Memory B cell (primary cell): ENCODE measurements around the gene CLTA.
A peak's percentile ranks its signal among the peaks of the same experiment; 100 is the strongest.
"Not testable (repeated sequence)": the region's sequence is repeated elsewhere in the genome, so short reads cannot be mapped to it uniquely, and the experiment has no call there.

Experiments used
- ATAC-seq: fragments of 150-1000 bp; cut with Tn5 transposase; 2 replicates; pipeline ENCODE4 v1.10.0; 2021; ENCODE audit warnings: low read depth, mild to moderate bottlenecking, moderate library complexity
- DNase-seq, 2 donors: peaks; one replicate each; pipeline ENCODE4 v3.0.0; 2022; ENCODE audit warnings: low spot score in 2 of 2
- H3K27ac Mint-ChIP-seq: one replicate; pipeline ENCODE4 v1.8.0; 2022; ENCODE audit warnings: mild to moderate bottlenecking, moderate library complexity, mixed read lengths
- H3K27me3 Mint-ChIP-seq: one replicate; pipeline ENCODE4 v1.8.0; 2022; ENCODE audit warnings: mixed read lengths
- H3K36me3 Mint-ChIP-seq: one replicate; pipeline ENCODE4 v1.8.0; 2022; ENCODE audit warnings: mild to moderate bottlenecking, mixed read lengths
- H3K4me1 Mint-ChIP-seq: one replicate; pipeline ENCODE4 v1.8.0; 2022; ENCODE audit warnings: mixed read lengths
- H3K4me3 Mint-ChIP-seq: one replicate; pipeline ENCODE4 v1.8.0; 2022; ENCODE audit warnings: mild to moderate bottlenecking, moderate library complexity, mixed read lengths
- H3K9me3 Mint-ChIP-seq: one replicate; pipeline ENCODE4 v1.8.0; 2022; ENCODE audit warnings: mixed read lengths

CLTA gene

GRCh38 chr9:36151316-36152210 is 39.2 kb upstream of the CLTA start:
- Mint-ChIP-seq H3K27me3 (no peaks in the 10 kb centered on the region), H3K9me3 (no peaks in the 10 kb centered on the region), H3K4me3 (peak overlapping the region; percentile 86), H3K36me3 (peaks cover 8% of the 10 kb centered on the region), H3K27ac (peak overlapping the region; percentile 99), H3K4me1 (peaks cover 42% of the 10 kb centered on the region)
- DNase-seq, result peak; percentile 69 to 80
- ATAC-seq, result peak; percentile 96

- H3K4me3 Mint-ChIP-seq, result peak overlapping the region; percentile 71
- H3K27ac Mint-ChIP-seq, result peak overlapping the region; percentile 89
- DNase-seq, result no peak
- ATAC-seq, result no peak
- no peaks in the 10 kb centered on the region for H3K9me3 Mint-ChIP-seq
- peaks cover 8% of the 10 kb centered on the region for H3K36me3 Mint-ChIP-seq
- no peaks in the 10 kb centered on the region for H3K27me3 Mint-ChIP-seq
- H3K4me1 Mint-ChIP-seq, result peaks cover 34% of the 10 kb centered on the region
Observed at GRCh38 chr9:36152741-36153438, 37.8 kb upstream of the CLTA start.

GRCh38 chr9:36153746-36154145 is 37.0 kb upstream of the CLTA start:
- ATAC-seq, result no peak
- H3K27ac Mint-ChIP-seq, result peak overlapping the region; percentile 89
- H3K27me3 Mint-ChIP-seq, result no peaks in the 10 kb centered on the region
- peaks cover 34% of the 10 kb centered on the region for H3K4me1 Mint-ChIP-seq
- peaks cover 8% of the 10 kb centered on the region for H3K36me3 Mint-ChIP-seq
- H3K9me3 Mint-ChIP-seq, result no peaks in the 10 kb centered on the region
- peak overlapping the region; percentile 71 for H3K4me3 Mint-ChIP-seq
- DNase-seq, result no peak

DNA sequence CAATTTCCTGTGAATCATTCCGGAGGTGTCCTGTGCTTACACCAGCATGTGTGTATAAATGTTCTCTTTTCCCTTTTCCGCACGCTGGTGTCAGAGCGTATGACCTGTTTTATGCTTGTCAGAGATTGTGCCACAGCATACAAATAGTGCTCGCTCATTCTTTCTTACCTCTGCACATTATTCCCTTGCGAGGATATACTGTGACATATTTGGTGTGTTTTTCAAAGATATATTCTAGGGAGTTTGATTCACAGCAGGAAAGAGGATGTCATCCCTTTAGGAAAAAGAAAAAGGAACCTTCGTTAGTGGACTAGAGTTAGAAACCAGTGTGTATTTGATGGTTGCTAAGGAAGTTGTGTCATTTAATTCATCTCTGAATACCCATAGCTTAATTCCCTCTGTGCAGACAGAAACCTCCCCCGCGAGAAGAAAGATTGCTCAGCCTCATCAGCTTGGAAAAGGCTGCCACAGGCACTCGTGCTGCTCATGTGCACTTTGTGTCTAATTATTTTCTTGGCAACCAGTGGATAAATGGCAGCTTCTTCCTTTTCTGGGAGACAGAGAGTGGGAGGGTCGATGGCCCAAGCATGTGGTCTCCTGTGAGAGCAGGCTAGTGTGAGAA is 36.3 kb upstream of the CLTA start:
- Mint-ChIP-seq H3K9me3 (no peaks in the 10 kb centered on the region), H3K36me3 (peaks cover 11% of the 10 kb centered on the region), H3K27ac (peak overlapping the region; percentile 89), H3K4me3 (peak overlapping the region; percentile 30), H3K27me3 (no peaks in the 10 kb centered on the region), H3K4me1 (peaks cover 34% of the 10 kb centered on the region)
- ATAC-seq (peak; percentile 8), DNase-seq (no peak)

DNA sequence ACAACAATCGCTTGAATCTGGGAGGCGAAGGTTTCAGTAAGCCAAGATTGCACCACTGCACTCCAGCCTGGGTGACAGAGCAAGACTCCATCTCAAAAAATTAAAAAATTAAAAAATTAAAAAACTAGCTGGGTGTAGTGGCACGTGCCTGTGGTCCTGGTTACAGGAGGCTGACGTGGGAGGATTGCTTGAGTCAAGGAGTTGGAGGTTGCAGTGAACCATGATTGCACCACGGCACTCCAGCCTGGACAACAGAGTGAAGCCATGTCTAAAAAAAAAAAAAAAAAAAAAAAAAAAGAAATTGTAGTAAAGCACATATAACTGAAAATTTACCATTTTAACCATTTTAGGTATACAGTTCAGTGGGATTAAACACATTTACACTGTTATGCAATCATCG is 34.6 kb upstream of the CLTA start:
- ATAC-seq, result no peak
- Mint-ChIP-seq H3K36me3 (peaks cover 15% of the 10 kb centered on the region), H3K4me1 (peaks cover 23% of the 10 kb centered on the region), H3K27ac (no peak overlapping the region), H3K4me3 (no peak overlapping the region), H3K9me3 (no peaks in the 10 kb centered on the region), H3K27me3 (no peaks in the 10 kb centered on the region)
- DNase-seq, result no peak

DNA sequence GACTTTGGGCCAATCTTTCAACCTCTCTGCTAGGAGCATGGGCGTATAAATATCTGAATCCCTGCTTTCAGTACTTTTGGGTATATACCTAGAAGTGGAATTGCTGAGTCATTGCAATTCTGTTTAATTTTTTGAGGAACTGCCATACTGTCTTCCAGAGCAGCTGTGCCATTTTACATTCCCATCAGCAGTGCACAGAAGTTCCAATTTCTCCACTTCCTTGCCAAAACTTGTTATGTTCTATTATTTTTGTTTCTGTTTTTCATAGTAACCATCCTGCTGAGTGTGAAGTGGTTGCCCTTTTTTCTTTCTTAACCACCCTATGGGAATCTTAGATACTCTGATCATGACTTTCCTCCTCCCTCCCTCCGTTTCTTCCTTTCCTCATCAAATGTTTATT is 32.6 kb upstream of the CLTA start:
- peaks cover 13% of the 10 kb centered on the region for H3K36me3 Mint-ChIP-seq
- no peak overlapping the region for H3K27ac Mint-ChIP-seq
- peaks cover 12% of the 10 kb centered on the region for H3K4me1 Mint-ChIP-seq
- no peak for DNase-seq
- no peak overlapping the region for H3K4me3 Mint-ChIP-seq
- H3K27me3 Mint-ChIP-seq, result no peaks in the 10 kb centered on the region
- H3K9me3 Mint-ChIP-seq, result no peaks in the 10 kb centered on the region
- no peak for ATAC-seq

- Mint-ChIP-seq H3K27ac (no peak overlapping the region), H3K4me3 (no peak overlapping the region), H3K4me1 (peaks cover 6% of the 10 kb centered on the region), H3K9me3 (no peaks in the 10 kb centered on the region), H3K36me3 (peaks cover 13% of the 10 kb centered on the region), H3K27me3 (no peaks in the 10 kb centered on the region)
- no peak for DNase-seq
- ATAC-seq, result no peak
Observed at GRCh38 chr9:36158917-36159316, 31.8 kb upstream of the CLTA start.

GRCh38 chr9:36159509-36159908 is 31.2 kb upstream of the CLTA start:
- H3K4me1 Mint-ChIP-seq, H3K27ac Mint-ChIP-seq, ATAC-seq, H3K4me3 Mint-ChIP-seq, H3K27me3 Mint-ChIP-seq, DNase-seq, H3K9me3 Mint-ChIP-seq: not testable (repeated sequence)
- peaks cover 13% of the 10 kb centered on the region for H3K36me3 Mint-ChIP-seq

DNA sequence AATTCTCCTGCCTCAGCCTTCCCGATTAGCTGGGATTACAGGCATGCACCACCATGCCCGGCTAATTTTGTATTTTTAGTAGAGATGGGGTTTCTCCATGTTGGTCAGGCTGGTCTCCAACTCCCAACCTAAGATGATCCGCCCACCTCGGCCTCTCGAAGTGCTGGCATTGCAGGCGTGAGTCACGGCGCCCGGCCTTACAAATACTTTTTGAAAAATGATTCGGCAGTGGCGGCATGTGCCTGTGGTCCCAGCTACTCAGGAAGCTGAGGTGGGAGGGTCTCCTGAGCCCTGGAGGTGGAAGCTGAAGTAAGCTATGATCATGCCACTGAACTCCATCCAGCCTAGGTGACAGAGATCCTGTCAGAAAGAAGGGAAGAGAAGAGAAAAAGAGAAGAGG is 30.6 kb upstream of the CLTA start:
- H3K4me3 Mint-ChIP-seq, ATAC-seq, H3K27me3 Mint-ChIP-seq, DNase-seq, H3K9me3 Mint-ChIP-seq, H3K27ac Mint-ChIP-seq, H3K4me1 Mint-ChIP-seq: not testable (repeated sequence)
- H3K36me3 Mint-ChIP-seq, result peaks cover 13% of the 10 kb centered on the region

DNA sequence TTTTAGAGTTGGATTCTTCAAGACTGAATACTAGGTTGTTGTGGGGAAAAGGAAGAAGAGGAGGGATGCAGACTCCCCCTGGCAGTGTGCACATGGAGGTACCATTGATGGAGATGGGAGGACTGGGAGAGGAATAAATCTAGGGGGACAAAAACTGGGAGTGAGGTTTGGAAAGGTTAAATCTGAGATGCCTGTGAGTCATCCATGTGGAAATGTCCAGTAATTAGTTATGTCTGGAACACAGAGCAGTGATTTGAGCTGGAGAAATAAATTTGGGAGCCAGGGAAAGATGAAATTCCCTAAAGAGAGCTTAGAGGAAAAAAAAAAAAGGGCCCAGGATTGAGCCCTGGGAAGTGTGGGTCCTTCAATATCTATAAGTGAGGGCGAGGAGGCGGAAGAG is 29.5 kb upstream of the CLTA start:
- no peak overlapping the region for H3K27ac Mint-ChIP-seq
- peaks cover 13% of the 10 kb centered on the region for H3K36me3 Mint-ChIP-seq
- H3K27me3 Mint-ChIP-seq, result no peaks in the 10 kb centered on the region
- DNase-seq, result no peak
- no peaks in the 10 kb centered on the region for H3K9me3 Mint-ChIP-seq
- H3K4me1 Mint-ChIP-seq, result no peaks in the 10 kb centered on the region
- no peak overlapping the region for H3K4me3 Mint-ChIP-seq
- ATAC-seq, result no peak

- Mint-ChIP-seq H3K9me3 (no peaks in the 10 kb centered on the region), H3K27me3 (no peaks in the 10 kb centered on the region), H3K36me3 (peaks cover 9% of the 10 kb centered on the region), H3K4me3 (no peak overlapping the region), H3K27ac (no peak overlapping the region), H3K4me1 (no peaks in the 10 kb centered on the region)
- DNase-seq (no peak), ATAC-seq (no peak)
Observed at GRCh38 chr9:36162211-36162738, 28.4 kb upstream of the CLTA start.

- H3K27me3 Mint-ChIP-seq, result no peaks in the 10 kb centered on the region
- no peaks in the 10 kb centered on the region for H3K9me3 Mint-ChIP-seq
- no peak for ATAC-seq
- DNase-seq, result no peak
- H3K4me3 Mint-ChIP-seq, result no peak overlapping the region
- peaks cover 9% of the 10 kb centered on the region for H3K36me3 Mint-ChIP-seq
- no peaks in the 10 kb centered on the region for H3K4me1 Mint-ChIP-seq
- no peak overlapping the region for H3K27ac Mint-ChIP-seq
Observed at GRCh38 chr9:36163049-36163785, 27.5 kb upstream of the CLTA start.

- no peak overlapping the region for H3K27ac Mint-ChIP-seq
- DNase-seq (no peak), ATAC-seq (no peak)
- H3K27me3 Mint-ChIP-seq, result no peaks in the 10 kb centered on the region
- H3K4me3 Mint-ChIP-seq, result no peak overlapping the region
- H3K36me3 Mint-ChIP-seq, result peaks cover 9% of the 10 kb centered on the region
- no peaks in the 10 kb centered on the region for H3K4me1 Mint-ChIP-seq
- H3K9me3 Mint-ChIP-seq, result no peaks in the 10 kb centered on the region
Observed at GRCh38 chr9:36163786-36164170, 26.9 kb upstream of the CLTA start.
